ENCODE results near the gene LRRC2. TPM values are rescaled to one million over a fixed set of nuclear protein-coding genes. Genes with fewer than 3 reads are reported as not detected.
"Not testable (repeated sequence)": the region's sequence is repeated elsewhere in the genome, so short reads cannot be mapped to it uniquely, and the experiment has no call there.

LRRC2 gene
- total and polyA plus RNA-seq, 2 donors (not counting 3 experiments of a cell fraction or from before 2014, with no cell fraction given): 0.14 to 0.73 TPM

DNA sequence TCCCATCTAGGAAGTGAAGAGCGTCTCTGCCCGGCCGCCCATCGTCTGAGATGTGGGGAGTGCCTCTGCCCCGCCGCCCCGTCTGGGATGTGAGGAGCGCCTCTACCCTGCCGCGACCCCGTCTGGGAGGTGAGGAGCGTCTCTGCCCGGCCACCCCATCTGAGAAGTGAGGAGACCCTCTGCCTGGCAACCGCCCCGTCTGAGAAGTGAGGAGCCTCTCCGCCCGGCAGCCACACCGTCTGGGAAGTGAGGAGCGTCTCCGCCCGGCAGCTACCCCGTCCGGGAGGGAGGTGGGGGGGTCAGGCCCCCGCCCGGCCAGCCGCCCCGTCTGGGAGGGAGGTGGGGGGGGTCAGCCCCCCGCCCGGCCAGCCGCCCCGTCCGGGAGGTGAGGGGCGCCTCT is 71.6 kb downstream of the LRRC2 start:
- H3K9ac ChIP-seq (replicated peaks; ENCODE audit: extremely low read depth, insufficient read depth, low read length); H2AFZ ChIP-seq (ENCODE audit: low read depth, low read length); POLR2A ChIA-PET; DNase-seq (ENCODE audit: low read depth, low spot score); H3K9me3 ChIP-seq (replicated peaks; ENCODE audit: control insufficient read depth, insufficient read depth, low read length); intact Hi-C loops (cut with micrococcal nuclease); FAIRE-seq; H3K4me2 ChIP-seq (ENCODE audit: insufficient read depth, low read length); CTCF ChIA-PET; H3K36me3 ChIP-seq (ENCODE audit: control insufficient read depth in 2 of 2, extremely low read depth in 1 of 2, insufficient read depth in 2 of 2, low read length in 2 of 2); dilution Hi-C loops (cut with MboI; ENCODE audit: extremely low pct_ligation_motif_present, low sequenced_read_pairs); H3K27ac ChIP-seq (ENCODE audit: insufficient read depth, low read depth, low read length); H3K4me3 ChIP-seq (replicated peaks in 1 of 3; ENCODE audit: insufficient read depth in 1 of 3, low read depth in 1 of 3, low read length in 3 of 3); H3K27me3 ChIP-seq (ENCODE audit: control insufficient read depth in 2 of 2, insufficient read depth in 2 of 2, low read length in 2 of 2); H3K9me1 ChIP-seq (replicated peaks; ENCODE audit: control insufficient read depth, extremely low read depth, insufficient read depth, low read length); H4K20me1 ChIP-seq (replicated peaks; ENCODE audit: control insufficient read depth, extremely low read depth, insufficient read depth, low read length); BruUV-seq (replicated peaks); H3K79me2 ChIP-seq (ENCODE audit: control insufficient read depth, insufficient read depth, low read length): not testable (repeated sequence)
- H3K4me1 ChIP-seq (ENCODE audit: control insufficient read depth, extremely low read depth, insufficient read depth, low read length): peaks cover 12% of the 10 kb centered on the region

GRCh38 chr3:46492890-46493547 is 73.1 kb downstream of the LRRC2 start:
- Histone ChIP-seq H3K27ac (ENCODE audit: insufficient read depth, low read depth, low read length) (no peak overlapping the region), H3K9ac (replicated peaks; ENCODE audit: extremely low read depth, insufficient read depth, low read length) (no peak overlapping the region), H4K20me1 (replicated peaks; ENCODE audit: control insufficient read depth, extremely low read depth, insufficient read depth, low read length) (no peaks in the 10 kb centered on the region), H3K36me3 (ENCODE audit: control insufficient read depth in 2 of 2, extremely low read depth in 1 of 2, insufficient read depth in 2 of 2, low read length in 2 of 2) (no peaks in the 10 kb centered on the region), H3K9me3 (replicated peaks; ENCODE audit: control insufficient read depth, insufficient read depth, low read length) (no peaks in the 10 kb centered on the region), H3K27me3 (ENCODE audit: control insufficient read depth in 2 of 2, insufficient read depth in 2 of 2, low read length in 2 of 2) (peaks cover 0 to 7% of the 10 kb centered on the region in 2 experiments), H3K4me2 (ENCODE audit: insufficient read depth, low read length) (no peak overlapping the region), H3K79me2 (ENCODE audit: control insufficient read depth, insufficient read depth, low read length) (no peaks in the 10 kb centered on the region), H3K9me1 (replicated peaks; ENCODE audit: control insufficient read depth, extremely low read depth, insufficient read depth, low read length) (no peaks in the 10 kb centered on the region), H2AFZ (ENCODE audit: low read depth, low read length) (no peak overlapping the region), H3K4me1 (ENCODE audit: control insufficient read depth, extremely low read depth, insufficient read depth, low read length) (peaks cover 14% of the 10 kb centered on the region), H3K4me3 (replicated peaks in 1 of 3; ENCODE audit: insufficient read depth in 1 of 3, low read depth in 1 of 3, low read length in 3 of 3) (no peak overlapping the region)
- ChIA-PET POLR2A (interaction anchor here (0.5 kb wide), 1 partner anchor 127 kb away, joined by 3 read pairs; no protein-coding TSS in a partner anchor), CTCF (interaction anchor here (1.1 to 1.4 kb wide), 4 partner anchors 10 to 137 kb away, joined by 3 to 10 read pairs (median 4); no protein-coding TSS in a partner anchor)
- dilution Hi-C loops (cut with MboI; ENCODE audit: extremely low pct_ligation_motif_present, low sequenced_read_pairs): no loop called here
- DNase-seq (ENCODE audit: low read depth, low spot score) (no peak), FAIRE-seq (no peak)
- intact Hi-C loops (cut with micrococcal nuclease): no loop called here
- TF ChIP-seq EZH2 (IDR thresholded peaks at IDR 0.05; ENCODE audit: borderline replicate concordance, low read depth, low read length, severe bottlenecking) (no peak), MAX (IDR thresholded peaks at IDR 0.05; ENCODE audit: insufficient read depth, insufficient read length) (no peak), POLR2A (IDR thresholded peaks at IDR 0.05; ENCODE audit: low read depth, low read length) (no peak), GATA2 (IDR thresholded peaks at IDR 0.05; ENCODE audit: insufficient read depth, insufficient read length, low read depth, low read length) (no peak), FOS (IDR thresholded peaks at IDR 0.05; ENCODE audit: borderline replicate concordance, insufficient read depth, low read length) (no peak)
- TF ChIP-seq, protein P1, sequence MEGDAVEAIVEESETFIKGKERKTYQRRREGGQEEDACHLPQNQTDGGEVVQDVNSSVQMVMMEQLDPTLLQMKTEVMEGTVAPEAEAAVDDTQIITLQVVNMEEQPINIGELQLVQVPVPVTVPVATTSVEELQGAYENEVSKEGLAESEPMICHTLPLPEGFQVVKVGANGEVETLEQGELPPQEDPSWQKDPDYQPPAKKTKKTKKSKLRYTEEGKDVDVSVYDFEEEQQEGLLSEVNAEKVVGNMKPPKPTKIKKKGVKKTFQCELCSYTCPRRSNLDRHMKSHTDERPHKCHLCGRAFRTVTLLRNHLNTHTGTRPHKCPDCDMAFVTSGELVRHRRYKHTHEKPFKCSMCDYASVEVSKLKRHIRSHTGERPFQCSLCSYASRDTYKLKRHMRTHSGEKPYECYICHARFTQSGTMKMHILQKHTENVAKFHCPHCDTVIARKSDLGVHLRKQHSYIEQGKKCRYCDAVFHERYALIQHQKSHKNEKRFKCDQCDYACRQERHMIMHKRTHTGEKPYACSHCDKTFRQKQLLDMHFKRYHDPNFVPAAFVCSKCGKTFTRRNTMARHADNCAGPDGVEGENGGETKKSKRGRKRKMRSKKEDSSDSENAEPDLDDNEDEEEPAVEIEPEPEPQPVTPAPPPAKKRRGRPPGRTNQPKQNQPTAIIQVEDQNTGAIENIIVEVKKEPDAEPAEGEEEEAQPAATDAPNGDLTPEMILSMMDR (IDR thresholded peaks at IDR 0.05; ENCODE audit: extremely low read depth in 1 of 2, insufficient read depth in 1 of 2, low read depth in 1 of 2, low read length in 2 of 2): no peak
- no TSS peak for BruUV-seq (replicated peaks)
